ENCODE results near the gene CWC27. TPM values are rescaled to one million over a fixed set of nuclear protein-coding genes. Genes with fewer than 3 reads are reported as not detected.

CWC27 gene
- polyA plus RNA-seq, 1 of the 3 experiments (the other 2 are of a cell fraction), result 6.6 TPM

- no peaks in the 10 kb centered on the region for H4K20me1 ChIP-seq (ENCODE audit: insufficient read depth)
- POLR2A ChIA-PET, result no interaction called here
- DNase-seq, result no peak
- TF ChIP-seq RXRA (IDR thresholded peaks at IDR 0.05; ENCODE audit: borderline replicate concordance, low read depth), result no peak
- no peak for TF ChIP-seq MEF2A (IDR thresholded peaks at IDR 0.05; ENCODE audit: borderline replicate concordance, low read depth)
- no peak for TF ChIP-seq USF2 (IDR thresholded peaks at IDR 0.05; ENCODE audit: borderline replicate concordance, low read depth, low read length)
- no peak for TF ChIP-seq TEAD4 (IDR thresholded peaks at IDR 0.05; ENCODE audit: borderline replicate concordance, insufficient read depth)
- TF ChIP-seq POLR2AphosphoS5 (IDR thresholded peaks at IDR 0.05; ENCODE audit: low read depth, low read length), result no peak
- no peak for TF ChIP-seq MAX (IDR thresholded peaks at IDR 0.05; ENCODE audit: low read depth)
- no peak for TF ChIP-seq FOXM1 (IDR thresholded peaks at IDR 0.05; ENCODE audit: low read depth)
- TF ChIP-seq ZBTB33 (IDR thresholded peaks at IDR 0.05; ENCODE audit: borderline replicate concordance, low read depth), result no peak
- no peak for TF ChIP-seq USF1 (IDR thresholded peaks at IDR 0.05; ENCODE audit: borderline replicate concordance, low read depth)
- TF ChIP-seq ELF1 (IDR thresholded peaks at IDR 0.05), result no peak
- TF ChIP-seq GATA2 (CRISPR knock-in tag; IDR thresholded peaks at IDR 0.05), result no peak
- no peak for TF ChIP-seq FOXJ3 (CRISPR knock-in tag; IDR thresholded peaks at IDR 0.05)
- TF ChIP-seq PBX3 (IDR thresholded peaks at IDR 0.05), result no peak
- TF ChIP-seq RFX5 (IDR thresholded peaks at IDR 0.05; ENCODE audit: low read length), result no peak
- no peak for TF ChIP-seq TAF1 (IDR thresholded peaks at IDR 0.05; ENCODE audit: borderline replicate concordance, low read depth, low read length)
- no peak for TF ChIP-seq RAD21 (IDR thresholded peaks at IDR 0.05; ENCODE audit: low read length)
- no peak for TF ChIP-seq TCF12 (IDR thresholded peaks at IDR 0.05)
- no peak for TF ChIP-seq FOSL2 (IDR thresholded peaks at IDR 0.05; ENCODE audit: borderline replicate concordance, low read depth)
- H3K79me2 ChIP-seq (ENCODE audit: insufficient read depth), result no peaks in the 10 kb centered on the region
- no peaks in the 10 kb centered on the region for H3F3A ChIP-seq (replicated peaks; ENCODE audit: insufficient read depth)
- 94% methylated on average over 1 of the region's 1 CpG for WGBS (ENCODE audit: low lambda C conversion rate)
- no peak overlapping the region for H2AFZ ChIP-seq (ENCODE audit: low read depth)
- no peaks in the 10 kb centered on the region for H3K27me3 ChIP-seq (ENCODE audit: insufficient read depth)
- peaks cover 0 to 15% of the 10 kb centered on the region in 2 experiments; a peak in 1 of 4 replicates for H3K4me1 ChIP-seq (ENCODE audit: control insufficient read depth in 1 of 2, insufficient read depth in 2 of 2, low read depth in 1 of 2, low read length in 1 of 2)
- no peak overlapping the region for H3K27ac ChIP-seq (ENCODE audit: low read depth in 2 of 2, low read length in 1 of 2)
- peaks cover 0 to 17% of the 10 kb centered on the region in 2 experiments for H3K36me3 ChIP-seq (replicated peaks in 1 of 2; ENCODE audit: control insufficient read depth in 1 of 2, insufficient read depth in 2 of 2, low read length in 1 of 2)
- CTCF ChIA-PET, result no interaction called here
- no peaks in the 10 kb centered on the region for H3K9me2 ChIP-seq
- no peak overlapping the region for H3K9ac ChIP-seq
- no peak overlapping the region for H3K4me3 ChIP-seq (ENCODE audit: low read depth in 2 of 2, low read length in 1 of 2)
- no peaks in the 10 kb centered on the region; the same call in 1 of the 2 replicates for H3K9me3 ChIP-seq
- H3K4me2 ChIP-seq, result no peak overlapping the region
These were observed 63.3 kb downstream of the CWC27 start for GRCh38 chr5:64831996-64832395.

Measured in SK-N-SH (cell line).